Femur (tissue), 1 donor: ENCODE data around the gene WNT11.
A peak's percentile ranks its signal among the peaks of the same experiment; 100 is the strongest.

ENCODE experiments used
- DNase-seq: peaks from one replicate; pipeline ENCODE4 v3.0.0-alpha.2; 2017

The WNT11 gene

DNA sequence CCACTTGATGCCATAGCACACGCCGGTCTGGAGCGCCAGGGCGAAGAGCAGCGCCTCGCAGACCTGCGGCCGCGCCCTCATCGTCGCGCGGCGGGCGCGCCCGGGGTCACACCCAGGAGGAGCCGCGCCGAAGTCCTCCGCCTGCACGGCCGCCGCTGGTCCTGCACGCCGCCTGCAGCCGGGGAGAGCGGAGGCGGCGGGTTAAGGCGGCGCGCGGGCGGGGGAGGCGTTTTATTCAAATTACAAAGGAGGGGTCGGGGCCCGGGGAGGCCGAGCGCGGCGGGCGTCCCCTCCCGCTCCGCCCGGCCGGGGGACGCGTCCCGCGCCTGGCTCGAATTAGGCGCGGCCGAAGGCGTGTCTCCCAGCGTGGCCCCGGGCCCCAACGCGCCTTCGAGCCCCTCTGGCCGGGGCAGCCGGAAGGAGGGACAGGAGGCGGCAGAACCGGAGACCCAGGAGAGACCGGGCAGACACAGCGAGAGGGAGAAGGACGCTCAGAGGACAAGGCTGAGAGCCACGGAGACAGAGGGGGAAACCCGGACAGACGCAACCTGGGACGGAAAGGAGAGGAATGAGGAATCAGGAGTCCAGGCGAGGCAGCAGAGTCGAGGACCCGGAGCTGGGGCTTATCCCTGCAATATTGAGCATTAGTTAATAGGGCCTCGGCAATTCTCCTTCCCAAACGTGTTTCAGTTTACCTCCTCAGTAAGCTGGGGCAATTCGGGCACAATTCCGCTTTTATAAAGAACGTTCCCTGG is at the start of gene WNT11:
WNT11 (minus strand) TSS at position 176 of the 755 bp plus-strand sequence; CDS start at position 81, 95 bp downstream.
- peak; percentile 76 for DNase-seq

DNA sequence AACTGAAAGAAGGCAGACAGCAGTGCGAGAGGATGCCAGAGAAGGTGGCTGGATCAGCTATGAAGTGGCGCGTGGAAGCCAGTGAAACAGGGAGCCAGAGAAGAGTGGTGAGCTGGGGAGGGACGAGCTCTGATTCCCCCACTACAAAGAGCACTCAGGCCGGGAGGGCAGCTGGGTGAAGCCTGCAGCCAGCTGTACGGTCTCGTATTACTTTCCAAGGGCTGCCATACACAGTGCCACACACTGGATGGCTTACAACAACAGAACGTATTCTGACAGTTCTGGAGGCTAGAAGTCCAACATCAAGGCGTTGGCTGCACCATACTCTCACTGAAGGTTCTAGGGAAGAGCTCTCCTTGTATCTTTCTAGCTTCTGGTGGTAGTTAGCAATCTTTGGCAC is 47.1 kb upstream of the WNT11 start:
- no peak for DNase-seq

DNA sequence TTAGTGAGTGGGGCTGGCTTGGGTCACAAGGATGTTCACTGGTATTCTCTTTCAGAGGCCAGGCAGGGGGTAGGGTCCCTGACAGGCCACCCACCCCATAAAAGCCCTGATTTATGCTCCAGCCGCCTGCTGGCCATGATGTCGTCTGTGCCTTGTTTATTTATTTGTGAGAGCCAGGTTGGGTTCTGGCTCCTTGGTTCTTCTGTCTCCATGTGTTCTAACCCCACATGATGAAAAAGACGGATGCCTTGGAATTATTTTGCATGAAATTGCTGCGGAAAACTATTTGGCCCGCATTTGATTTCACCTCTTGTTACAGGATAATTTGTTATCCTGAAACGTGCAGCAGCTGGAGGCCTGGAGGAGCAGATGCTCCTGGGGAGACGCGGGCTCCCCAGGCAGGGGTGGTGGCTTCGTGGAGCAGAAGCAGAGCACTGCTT is 46.3 kb upstream of the WNT11 start:
- DNase-seq, result no peak

DNA sequence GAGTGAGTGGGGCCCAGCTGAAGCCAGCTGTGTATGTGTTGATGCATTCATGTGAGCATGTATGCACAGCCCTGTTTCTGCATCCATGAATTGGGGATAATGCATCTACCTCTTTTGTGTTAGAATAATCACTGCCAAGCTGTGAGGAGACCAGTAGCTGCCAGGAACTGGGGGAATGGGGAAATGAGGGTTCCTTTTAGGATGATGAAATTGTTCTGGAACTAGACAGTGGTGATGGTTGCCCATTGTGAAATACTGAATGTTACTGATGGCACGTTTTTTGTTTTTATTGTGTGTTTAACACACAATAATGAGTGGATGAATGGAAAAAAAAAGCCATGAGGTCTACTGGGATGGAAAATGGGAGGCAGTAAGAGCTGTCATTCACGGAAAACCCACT is 45.3 kb upstream of the WNT11 start:
- DNase-seq, result no peak

- no peak for DNase-seq
These were observed 44.9 kb upstream of the WNT11 start for GRCh38 chr11:76251226-76251575.

- no peak for DNase-seq
These were observed 44.4 kb upstream of the WNT11 start for GRCh38 chr11:76250520-76251225.

DNA sequence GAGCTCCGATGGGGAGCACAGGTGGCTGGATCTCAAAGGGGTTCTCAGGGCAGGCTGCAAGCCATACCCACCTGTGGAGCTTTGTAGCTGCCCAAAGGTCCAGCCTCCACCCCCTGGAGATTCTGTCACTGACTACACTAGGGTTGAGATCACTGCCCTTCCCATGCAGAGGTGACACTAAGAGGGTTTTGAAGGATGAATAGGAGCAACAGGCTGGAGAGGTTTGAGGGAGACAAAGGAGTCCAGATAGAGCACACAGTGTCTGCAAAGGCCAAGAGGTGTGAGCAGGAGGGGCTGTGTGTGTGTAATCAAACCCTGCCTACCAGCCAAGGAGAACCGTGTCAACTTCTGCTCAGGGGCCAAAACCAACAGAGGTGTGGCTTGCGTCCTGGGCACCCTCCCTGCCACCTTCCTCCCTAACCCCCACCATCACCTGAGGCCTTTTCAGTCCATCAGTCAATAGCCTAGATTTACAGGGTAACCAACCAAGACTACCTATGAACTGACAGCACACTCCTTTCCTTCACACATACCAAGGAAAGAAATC is 43.0 kb upstream of the WNT11 start:
- DNase-seq, result no peak

DNA sequence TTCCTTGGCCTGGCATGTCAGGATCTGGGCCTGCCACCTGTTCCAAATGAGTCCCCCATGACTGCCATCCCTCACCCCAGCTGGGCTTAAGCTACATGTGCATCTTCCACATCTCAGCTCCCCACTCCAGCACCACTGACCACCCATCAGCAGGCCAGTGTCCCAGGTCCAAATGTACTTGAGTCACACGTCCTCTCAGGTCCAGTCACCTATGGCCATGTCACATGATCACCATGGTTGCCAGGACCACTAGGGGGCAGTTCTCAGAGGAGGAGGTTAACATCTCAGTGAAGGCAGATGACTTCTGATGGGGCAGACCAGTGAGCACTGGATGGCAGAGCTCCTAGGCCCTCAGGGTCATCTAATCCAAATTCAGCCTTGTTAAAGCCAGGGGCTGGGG is 41.9 kb upstream of the WNT11 start:
- no peak for DNase-seq

DNA sequence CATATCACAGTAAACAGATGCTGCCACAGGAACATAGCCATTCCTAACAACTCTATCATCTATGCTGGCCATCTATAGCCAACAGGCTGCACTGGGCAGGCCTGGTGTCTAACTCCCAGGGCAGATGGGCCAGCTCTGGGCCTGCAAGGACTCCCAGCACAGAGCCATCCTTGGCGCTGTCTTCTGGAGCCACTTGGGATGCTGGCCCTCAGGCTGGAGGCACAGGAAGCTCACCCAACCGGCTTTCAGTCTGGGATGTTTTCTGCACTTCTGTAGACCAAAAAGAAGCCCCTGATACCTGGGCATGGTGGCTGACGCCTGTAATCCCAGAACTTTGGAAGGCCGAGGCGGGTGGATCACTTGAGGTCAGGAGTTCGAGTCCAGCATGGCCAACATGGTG is 40.8 kb upstream of the WNT11 start:
- no peak for DNase-seq

- no peak for DNase-seq
These were observed 40.1 kb upstream of the WNT11 start for GRCh38 chr11:76246271-76246933.

DNA sequence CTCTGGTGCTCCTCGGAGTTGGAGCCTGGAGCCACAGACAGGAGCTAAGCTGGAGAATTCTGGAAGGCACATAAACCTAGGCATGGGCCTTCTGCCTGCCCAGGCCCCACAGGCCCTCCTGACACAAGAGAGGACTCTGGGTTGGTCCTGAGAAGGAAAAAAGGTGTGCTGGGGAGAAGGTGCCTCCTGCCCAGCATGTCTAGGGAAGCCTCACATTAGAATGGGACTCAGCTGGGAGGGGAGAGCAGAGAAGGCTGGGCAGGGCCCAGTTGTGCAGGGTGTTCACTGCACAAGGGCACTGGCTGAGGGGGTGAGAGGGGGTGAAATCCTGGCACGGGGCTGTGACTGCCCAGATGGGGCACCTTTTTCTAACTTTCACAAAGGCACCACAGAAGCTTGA is 39.4 kb upstream of the WNT11 start:
- DNase-seq, result no peak

DNA sequence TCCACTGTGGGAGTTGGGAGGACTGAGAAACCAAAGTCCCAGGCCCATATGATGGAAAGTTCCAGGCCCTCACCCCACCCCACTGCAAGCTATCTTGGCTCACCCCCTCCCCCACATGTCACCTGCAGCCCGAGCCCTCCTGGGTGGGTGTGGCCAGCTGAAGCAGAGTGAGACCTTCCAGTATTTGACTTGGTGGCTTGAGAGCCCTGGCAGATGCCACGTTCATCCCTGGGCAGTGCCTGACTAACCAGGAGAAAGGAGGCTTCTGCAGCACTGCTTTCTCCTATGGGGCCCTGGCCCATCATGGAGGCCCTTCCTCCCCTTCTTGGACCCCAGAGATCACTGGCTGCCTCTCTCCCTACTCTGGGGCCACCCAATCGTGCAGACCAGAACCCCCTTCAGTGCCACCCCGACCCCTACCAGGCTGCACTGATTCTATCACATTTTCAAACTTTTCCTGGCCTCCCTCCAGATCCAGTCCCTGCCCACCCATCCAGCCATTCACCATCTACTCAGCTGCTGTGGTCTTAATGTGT is 38.1 kb upstream of the WNT11 start:
- DNase-seq, result no peak

DNA sequence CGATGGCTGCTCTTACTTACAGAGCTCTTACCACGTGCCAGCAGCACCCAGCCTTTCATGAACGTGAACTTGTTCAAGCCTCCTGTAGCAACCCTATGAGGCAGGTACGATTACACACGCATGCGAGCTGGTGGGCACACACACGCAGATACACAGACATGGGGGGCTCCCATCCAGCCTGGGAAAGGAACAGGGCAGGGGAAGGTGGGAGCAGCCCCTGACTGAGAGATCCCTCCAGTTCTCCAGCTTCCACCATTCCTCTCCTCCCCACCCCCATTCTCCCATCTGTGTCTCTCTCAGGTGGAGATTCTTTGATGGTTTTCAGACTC is 37.6 kb upstream of the WNT11 start:
- no peak for DNase-seq

DNA sequence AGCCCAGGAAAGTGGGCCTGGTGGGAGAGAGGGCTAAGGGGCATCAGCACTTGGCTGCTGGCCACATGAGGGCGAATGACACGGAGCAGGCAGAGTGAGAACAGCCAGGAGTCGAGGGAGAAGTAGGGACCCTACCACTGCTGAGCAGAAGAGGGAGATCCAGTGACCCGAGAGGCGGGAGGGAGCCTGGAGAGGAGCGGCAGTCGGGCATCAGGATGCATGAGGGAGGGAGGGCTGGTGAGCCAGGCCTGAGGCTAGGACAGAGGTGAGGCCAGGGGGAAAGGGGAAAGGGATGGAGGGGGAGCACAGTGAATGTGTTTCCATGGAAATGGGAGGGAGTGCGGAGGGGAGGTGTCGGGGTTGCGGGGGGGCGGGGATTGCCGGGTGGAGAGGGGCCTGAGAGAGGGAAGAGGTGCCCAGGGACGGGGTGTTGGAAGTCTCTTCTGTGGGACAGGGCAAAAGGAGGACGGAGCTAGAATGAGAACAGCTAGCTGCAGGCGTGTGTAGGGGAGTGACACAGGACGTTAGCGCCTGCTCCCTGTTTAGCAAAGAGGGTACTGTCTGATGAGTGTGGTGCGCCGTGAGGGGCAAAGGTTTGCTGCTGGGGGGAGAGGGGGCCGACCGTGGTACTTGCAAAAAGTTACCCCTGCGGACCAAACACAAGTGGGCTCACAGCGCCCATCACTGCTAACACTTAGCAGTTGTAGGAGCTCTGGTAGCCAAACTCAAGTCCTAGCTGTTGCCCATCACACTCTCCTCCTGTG is 37.1 kb upstream of the WNT11 start:
- no peak for DNase-seq

- DNase-seq, result no peak
These were observed 35.9 kb upstream of the WNT11 start for GRCh38 chr11:76242004-76242779.

DNA sequence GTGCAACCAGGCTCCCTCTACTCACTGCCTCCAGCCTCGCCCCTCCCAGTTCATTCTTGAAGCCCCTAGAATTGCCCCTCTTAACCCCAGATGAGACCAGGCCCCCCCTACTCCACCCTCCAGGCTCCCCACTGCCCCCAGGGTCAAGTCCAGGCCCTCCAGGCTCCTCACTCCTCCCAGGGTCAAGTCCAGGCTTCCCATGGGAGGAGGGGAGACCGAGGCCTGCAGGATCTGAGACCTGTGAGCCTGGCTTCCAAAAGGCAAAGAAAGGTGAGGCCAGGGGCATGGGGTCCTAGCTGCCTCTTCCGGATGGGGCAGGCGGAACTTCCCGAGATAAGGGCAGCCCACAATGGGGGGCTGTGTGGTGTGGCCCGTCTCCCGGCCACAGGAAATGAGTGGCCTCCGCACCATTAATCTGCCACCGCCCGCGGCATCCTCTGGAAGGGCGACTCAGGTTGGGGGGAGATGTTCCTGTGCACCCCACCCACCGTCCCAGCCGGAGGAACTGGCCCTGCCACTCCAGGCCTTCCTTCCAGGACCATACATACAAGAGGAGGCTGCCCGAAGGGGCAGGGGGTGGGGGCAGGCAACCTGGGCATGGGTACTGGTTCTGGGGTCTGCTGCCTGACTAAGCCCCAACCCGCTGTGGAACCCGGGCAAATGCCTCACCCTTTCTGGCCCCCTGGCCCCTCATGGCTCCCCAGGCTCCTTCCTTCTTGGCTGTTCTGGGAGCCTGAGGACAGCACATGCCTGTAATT is 35.1 kb upstream of the WNT11 start:
- no peak for DNase-seq

GRCh38 chr11:76240666-76241065 is 34.4 kb upstream of the WNT11 start:
- no peak for DNase-seq

DNA sequence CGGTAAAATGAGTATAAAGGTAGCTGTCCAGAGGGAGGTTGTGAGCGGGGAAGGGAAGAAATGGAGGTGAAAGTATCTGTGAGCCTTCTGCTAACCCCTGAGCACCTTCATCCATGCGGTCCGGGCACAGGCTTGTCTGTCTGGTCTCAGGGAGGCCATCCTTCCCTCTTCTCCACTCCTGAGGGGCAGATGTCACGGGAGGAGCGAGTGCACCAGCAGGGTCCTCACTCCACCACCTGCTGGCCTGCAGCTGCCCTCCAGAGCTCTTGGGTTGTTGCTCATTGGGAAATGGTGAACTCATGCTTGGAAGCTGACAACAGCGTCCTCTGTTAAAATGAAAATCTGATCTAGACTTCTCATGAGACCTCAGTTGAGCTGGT is 33.8 kb upstream of the WNT11 start:
- no peak for DNase-seq

DNA sequence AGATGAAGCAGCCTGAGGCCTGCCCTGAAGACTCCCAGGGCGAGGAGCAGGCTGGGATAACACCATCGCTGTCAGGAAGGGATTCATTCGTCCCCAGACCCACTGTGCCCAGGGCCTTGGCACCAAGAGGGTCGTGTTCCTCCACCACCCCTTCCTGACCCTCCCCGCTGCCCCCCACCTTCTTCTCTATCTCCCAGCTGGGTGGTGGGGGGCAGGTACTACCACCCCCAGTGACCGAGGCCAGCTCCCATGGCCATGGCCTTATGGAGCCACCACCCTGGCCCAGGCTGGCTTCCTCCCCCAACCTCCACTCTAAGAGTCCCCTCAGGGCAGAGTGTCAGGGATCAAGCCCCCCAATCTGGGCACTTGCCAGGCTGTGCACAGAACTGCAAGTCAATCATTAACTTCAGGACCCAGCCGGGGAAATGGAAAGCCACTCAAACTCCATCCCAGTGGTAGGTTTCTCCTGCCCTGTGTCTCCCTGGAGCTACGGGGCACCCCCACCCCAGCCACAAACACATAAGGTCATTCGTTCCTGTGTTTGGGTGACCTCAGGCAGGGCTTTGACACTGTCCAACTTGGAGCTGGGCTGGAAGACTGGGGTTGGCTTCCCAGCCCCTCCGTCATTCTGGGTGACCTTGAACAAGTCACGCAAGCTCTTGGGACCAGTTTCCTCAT is 33.3 kb upstream of the WNT11 start:
- no peak for DNase-seq

- DNase-seq, result no peak
These were observed 32.2 kb upstream of the WNT11 start for GRCh38 chr11:76238551-76238950.

- no peak for DNase-seq
These were observed 31.6 kb upstream of the WNT11 start for GRCh38 chr11:76237914-76238313.
